NCI-H1092 (cell line): ENCODE measurements around the gene TRNP1.

Source experiments
- DNase-seq: peaks from one replicate; lab custom pipeline; 2025; lab: John Stamatoyannopoulos, UW

TRNP1 gene

DNA sequence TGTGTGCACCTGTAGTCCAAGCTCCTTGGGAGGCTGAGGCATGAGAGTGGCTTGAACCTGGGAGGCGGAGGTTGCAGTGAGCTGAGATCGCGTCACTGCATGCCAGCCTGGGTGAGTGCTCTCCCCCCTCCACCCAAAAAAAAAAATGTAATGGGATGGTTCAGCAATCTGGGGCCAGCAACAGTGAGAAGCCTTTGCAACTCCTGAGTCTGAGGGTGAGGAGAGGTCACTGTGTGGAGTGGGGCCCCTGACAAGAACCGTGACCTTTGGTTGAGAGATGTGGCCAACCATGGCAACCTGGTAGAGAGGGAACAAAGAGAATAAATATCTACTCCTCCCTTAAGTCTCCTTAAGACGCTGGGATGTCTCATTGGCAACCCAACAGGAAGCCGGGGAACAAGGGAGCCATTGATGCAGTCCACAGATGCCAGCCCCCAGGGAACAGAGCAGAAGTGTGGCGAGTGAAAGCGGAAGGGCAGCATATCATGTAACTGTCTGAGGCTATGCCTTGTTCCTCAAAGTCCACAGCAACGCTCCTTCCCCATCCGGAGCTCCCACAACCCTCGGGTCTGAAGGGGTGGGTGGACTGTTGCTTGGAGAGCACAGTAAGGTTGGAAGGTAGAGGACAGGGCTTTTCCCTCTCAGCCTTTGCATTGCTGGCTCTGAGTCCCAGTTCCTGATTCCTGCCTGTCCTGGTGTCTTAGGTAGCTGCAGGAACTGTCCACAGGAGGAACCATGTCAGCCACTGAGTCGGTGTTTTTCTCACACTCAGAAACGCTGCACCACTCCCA lies 8.3 kb downstream of the TRNP1 start:
- no peak for DNase-seq

DNA sequence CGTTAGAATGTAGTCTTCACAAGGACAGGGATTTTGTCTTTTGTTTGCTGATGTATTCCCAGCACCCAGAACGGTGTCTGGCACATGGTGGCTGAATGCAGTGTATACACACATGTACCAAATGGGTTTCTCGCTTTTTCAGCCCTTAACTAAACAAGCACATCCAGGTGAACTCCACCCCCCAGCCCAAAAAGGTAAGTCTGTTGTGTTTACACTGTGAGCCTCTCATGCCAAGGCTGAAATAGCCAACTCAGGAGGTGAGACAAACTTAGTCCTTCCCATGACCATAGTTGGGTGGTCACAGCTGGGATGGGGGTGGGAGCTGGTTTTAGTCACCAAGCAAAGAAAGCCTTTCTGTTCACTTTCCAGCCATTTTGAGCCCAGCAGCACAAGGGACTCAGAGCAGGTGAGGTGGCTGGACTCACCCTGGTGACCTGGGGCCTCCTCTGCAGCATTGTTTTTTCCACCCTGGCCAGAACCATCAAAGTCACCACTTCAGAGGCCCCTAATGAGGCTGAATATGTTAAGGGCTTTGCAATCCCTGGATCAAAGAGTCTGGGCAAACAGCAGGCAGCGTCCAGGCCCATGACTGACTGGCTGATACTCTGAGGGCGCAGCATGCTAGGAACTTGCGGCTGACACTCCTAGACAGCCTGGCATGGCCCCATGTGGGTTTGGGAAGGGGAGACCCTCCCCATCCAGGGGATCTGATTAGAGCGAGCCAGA lies 10.4 kb downstream of the TRNP1 start:
- no peak for DNase-seq

DNA sequence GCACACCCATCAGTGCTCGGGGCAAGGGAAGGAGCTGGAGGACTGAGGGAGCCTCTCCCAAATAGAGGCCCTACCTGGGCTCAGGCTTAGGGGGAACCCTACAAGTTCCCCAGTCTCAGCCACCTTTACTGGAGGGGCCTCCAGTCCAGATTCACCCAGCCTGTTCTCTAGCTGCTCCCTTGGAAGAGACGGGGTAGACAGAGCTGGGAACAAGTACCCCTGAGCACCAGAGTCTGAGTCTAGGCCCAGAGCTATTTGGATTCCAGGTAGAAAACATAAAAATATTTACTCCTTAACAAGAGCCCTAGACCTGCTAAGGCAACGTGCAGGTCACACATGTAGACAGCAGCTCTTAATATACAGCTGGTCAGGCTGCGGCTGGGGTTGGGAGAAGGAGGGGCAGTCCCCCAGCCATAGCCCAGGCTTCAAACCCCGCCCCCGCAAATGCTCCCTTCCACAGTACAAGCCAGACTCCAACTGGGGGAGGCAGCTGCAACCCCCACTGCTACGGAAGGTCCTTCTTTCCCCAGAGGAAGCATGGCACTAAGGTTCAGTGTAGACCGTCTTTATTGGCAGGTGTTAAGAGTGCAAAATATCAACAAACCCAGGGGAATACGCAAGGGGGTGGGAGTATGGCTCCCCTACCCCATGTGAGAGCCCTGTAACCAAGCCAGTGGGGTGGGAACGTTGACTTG lies 11.1 kb downstream of the TRNP1 start:
- no peak for DNase-seq

DNA sequence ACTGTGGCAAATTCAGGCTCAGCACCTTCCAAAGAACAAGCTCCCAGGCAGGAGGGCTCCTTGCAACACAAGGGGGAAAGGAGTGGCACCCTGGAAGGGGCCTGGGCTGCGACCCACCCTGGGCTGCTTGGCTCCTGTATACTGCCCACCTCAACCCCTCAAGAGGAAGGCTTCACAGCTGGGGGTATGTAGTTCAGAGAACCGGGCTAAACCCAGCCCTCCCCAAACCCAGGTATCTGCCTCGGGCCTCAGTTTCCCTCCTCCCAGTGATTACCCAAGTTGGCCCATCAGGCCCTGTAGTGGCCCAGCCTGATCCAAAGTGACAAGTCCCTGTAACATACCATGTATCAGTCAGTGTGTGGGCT lies 11.7 kb downstream of the TRNP1 start:
- no peak for DNase-seq

DNA sequence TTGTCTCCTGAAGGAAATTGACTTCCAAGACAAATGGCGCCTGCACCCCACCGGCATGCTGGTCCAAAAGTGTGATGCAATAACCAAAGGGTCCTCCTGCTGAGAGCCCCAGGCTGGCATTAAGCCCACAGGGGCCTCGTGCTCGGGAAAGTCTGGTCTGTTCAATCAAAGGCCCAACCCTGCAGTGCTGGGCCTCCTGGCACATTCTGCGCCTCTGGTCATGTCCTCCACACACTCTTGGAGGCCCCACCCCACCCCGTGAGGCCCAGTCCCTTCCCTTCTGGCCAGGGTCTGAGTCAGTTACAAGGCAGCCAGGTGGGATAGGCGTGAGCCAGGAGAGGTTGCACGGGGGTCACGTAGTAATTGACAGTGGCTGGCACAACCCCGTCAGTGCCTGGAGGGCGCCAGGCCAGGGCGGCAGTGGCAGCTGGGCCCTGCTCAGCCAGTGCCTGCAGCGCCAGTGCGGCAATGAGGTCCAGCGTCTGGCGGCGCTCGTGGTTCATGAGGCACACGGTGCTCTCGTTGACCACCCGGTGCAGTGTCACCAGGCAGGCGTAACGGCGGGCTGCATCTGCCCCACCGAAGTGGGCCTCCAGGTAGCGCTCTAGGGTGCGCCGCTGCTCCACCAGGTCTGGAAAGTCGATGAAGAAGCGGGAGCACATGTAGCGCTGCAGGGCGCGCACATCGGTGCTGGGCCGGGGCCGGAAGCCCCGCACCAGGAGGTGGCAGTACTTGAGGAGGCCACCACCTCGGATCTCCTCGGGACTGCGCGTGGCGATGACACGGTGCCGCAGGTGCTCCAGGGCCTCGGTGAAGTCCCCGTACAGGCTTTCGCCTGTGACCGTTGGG lies 12.4 kb downstream of the TRNP1 start:
- DNase-seq = no peak

DNA sequence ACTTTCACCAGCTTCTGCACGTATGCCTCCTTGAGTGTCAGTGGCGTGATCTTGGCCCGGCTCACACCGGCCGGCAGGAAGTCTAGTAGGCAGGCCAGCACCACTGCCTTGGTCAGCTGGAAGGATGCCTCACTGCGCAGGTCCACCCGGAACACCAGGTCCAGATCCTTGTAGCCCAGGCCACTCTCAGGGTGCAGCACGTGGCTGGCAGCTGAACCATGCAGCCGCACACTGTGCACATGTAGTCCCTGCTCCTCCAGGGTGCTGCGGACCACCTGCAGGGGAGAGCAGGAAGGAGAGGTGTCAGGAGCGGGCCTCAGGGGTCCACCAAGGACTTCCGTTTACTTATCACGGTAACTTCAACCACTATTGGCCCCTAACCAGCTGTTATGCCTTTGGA lies 13.2 kb downstream of the TRNP1 start:
- DNase-seq = no peak

DNA sequence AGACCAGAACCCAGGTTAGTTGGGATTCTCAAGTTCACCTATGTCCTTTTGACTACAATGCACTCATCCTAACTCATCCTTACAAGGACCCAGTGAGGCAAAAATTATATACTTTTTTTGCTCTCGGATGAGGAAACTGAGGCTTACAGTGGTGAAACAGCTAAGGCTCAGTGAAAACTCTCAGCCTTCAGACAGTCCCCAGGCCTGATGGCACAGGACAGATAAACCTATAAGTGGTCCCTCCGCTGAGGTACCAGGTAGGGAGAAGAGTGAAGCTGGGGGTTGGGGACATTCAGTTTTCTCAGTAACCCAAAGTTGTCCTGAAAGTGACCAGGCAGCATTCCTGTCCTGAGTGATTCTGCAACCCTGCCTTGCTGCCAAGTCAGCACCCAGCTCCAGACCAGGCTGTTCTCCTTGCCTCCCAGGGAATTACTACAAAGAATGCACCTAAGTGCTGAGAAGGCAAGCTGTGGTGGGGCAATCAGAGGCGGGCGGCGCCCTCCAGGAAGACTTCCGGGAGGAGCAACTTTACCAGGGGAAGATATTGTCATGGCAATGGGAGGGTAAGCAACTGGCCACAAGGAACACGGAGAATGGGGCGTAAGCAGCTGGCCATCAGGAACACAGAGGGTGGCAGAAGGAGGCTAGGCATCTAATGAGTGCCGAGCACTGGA lies 14.6 kb downstream of the TRNP1 start:
- DNase-seq = no peak

DNA sequence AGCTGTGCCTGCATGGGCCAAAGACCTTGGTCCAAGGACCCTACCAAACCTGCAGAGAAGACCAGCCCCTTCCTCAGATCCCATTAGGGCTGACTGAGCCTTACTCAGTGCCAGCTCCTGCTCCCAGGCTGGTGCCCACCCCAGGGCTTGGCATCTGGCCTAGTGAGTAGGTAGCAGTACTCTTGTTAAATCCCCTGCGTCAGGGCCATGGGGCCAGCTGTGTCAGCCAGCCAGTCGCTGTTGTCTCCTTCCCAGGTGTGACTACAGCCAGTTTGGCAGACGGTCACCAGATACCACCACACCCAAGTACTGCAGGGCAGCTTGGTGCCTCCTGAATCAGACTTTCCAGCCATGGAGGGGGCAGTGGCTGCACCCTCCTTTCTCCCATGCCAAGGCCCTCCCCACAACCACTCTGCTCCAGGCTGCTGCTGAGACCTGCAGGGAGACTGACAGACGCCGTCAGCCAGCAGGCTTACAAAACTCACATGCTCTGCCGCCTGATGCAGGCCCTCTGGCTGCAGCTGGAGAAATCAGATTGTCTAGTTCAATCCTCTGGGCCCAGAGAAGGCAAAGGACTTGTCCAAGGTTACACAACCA lies 16.2 kb downstream of the TRNP1 start:
- DNase-seq = no peak

DNA sequence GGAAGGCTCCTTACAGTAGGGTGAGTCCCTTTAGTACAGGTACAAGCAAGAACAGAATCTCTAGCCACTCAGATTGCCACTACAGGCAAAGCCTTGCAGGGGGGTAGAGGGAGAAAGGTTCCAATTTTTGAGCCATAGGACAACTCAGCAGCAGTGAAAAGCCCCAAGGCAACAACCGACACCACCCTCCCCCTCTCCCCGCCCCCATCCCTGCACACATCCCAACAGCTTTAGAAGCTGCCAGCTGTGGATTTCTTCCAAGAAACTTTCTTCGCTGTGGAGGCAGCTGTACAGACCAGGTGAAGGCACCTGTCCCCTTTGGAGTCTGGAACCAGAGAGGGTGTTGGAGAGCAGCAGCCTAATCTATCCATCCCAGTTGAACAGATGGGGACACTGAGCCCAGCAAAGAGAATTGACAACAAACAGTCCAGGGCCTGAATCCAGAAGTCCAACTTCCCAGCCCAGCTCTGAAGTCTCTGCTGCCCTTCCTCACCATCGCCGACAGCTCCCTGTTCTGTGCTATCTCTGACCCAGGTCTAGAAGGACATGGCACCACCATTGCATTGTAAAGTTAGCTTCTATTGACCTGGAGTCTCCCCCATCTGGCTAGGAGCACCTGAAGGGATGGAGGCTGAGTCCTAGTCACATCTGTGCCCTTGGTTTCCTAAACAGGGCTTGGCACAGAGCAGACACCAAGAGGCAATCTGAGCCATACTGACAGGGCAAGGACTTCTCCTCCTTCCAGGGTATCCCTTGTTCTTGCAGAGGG lies 16.9 kb downstream of the TRNP1 start:
- DNase-seq = no peak

DNA sequence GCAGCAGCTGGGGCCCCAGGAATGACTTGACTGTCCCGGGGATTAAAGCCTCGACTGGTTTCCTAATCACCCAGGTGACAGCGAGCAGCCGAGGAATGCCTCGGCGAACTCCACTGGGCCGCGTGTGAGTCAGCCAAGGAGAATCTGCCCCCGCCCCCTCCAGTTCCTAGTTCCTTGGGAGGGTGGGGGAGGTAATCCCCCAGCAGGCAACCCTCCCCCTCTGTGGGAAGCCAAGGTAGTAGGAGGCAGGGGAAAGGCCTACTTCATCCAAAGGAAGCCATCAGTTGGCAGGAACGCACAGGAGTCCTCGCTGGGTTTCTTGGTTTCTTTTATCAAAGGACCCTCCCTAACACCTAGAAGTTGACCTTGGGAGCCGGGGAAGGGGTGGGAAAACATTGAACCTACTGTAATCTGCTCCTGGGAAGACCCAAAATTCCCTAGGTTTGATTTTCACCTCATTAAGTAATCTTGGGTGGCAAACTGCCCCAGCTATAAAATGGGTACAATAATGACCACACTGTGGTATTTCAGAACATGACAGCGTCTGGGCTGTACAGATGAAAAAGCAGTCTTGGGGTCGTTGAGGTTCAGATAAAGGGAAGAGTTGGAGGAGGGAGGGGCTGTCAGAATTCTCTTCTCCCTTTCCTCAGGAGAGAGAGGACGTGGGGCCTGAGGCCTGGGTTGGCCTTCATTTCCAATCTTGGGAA lies 17.7 kb downstream of the TRNP1 start:
- DNase-seq = no peak

DNA sequence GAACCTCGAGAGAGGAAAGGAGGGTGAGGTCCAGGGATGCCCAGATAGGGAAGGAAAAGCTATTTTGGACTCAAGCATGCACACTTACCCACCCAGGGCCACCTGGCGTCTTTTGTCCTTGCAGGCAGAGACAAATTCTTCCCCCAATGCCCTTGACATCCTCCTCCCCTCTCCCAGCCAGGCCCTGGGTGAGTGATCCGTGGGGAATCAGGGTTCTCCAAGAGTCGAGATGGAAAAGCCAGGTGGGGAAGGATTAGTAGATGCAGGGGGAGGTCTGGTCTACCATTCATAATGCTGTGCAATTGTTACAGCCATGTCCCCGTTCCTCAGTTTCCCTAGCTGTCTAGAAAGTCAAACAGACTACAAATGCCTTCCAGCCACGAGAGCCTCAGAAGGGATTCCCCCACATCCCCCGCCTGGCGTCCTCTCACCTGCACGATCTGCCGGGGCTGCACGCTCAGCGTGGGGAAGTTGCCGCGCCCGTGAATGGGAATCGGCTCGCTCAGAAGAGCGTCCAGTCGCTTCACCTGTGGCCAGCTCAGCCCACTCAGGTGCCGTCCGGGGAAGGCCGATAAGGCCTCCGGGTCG lies 18.6 kb downstream of the TRNP1 start:
- no peak for DNase-seq

DNA sequence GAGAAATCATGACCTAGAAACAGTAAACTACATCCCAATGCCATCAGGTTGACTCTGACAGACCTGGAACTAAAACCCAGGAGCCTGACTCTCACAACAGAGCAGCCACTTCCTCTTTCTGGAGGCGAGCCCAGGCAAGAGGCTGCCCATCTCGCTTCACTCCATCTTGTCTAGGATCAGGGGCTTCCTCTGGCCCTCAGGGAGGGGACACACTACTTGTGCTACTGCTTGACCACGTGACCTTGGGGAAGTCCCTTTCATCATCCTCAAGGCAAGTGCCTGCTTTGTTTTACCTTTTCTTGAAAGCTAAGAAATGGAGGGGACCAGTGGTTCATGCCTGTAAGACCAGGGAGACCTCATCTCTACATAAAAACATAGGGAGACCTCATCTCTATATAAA lies 21.8 kb downstream of the TRNP1 start:
- DNase-seq = no peak

DNA sequence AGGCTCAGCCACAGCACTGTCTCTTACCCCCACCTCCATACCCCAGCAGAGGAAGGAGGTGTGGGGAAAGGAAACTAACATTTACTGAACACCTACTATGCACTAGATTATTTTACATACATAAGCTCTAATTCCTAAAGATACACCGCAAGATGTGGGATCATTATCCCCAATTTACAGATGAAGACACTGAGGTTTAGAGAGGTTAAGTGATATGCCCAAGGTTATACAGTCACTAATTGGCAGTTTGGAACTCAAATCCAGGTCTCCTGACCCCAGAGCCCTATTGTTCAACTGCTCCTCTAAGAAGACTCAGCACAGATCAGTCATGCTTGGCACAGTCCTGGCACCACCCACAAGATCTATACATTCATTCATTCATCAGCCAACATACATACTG lies 22.9 kb downstream of the TRNP1 start:
- no peak for DNase-seq

DNA sequence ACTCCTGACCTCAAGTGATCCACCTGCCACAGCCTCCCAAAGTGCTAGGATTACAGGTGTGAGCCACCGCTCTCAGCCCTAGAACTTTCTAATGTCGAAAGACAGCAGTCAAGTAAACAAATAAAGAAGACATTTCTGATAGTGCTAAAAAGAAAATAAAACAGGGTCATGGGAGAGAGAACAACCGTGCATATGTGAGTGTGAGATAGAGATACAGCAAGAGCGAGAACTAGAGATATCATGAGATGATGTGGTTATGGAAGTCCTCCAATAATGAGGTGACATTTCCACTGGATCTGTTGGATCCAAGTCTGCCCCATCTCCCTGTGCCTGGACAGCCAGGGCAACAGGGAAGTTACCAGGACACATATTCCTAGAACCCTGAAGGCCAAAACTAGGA lies 23.7 kb downstream of the TRNP1 start:
- DNase-seq = no peak

DNA sequence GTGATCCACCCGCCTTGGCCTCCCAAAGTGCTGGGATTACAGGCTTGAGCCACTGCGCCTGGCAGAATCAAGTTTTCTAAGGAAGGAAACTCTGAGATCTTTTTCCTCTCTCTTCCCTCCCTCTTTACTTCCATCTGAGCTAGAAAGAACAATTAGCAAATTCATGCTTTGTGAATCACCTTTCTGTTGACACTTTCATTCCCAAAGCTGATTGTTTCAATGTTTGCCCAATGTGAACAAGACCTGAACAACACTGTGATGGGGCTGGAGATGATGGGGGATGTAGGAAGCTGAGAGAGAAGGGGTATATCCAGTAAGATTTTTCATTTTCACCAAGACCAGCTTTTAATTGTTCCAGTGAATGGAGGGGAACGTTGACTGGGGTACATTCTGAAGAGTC lies 24.8 kb downstream of the TRNP1 start:
- no peak for DNase-seq

DNA sequence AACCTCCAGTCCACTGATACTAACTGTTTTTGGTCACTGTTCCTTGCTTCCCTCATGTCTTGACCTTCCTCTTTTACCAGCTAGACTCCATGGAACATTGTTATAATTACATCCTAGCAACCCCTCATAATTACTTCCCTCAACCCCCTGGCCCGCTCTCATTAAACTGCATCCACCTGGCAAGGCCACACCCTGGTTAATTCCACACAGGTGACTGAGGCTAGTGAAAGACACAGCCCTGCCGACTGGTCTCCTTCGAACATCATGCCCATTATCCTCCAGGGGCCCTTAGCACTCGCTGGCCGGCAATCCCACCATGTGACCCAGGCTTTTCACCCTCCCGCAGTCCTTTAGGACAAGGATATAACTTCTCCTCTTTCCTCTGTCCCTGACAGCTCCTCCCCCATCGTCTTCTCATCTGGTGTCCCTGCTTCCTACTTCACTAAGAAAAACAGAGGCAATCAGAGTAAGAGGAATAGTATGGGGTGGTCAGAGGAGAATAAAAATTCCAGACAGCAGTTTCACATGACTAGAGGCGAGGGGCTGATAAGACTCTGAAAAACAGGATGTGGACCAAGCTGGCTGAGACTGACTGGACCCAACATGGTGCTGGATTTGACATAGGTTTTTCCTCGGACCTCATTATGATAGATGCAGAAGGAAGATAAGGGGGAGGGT lies 28.0 kb downstream of the TRNP1 start:
- DNase-seq = no peak

DNA sequence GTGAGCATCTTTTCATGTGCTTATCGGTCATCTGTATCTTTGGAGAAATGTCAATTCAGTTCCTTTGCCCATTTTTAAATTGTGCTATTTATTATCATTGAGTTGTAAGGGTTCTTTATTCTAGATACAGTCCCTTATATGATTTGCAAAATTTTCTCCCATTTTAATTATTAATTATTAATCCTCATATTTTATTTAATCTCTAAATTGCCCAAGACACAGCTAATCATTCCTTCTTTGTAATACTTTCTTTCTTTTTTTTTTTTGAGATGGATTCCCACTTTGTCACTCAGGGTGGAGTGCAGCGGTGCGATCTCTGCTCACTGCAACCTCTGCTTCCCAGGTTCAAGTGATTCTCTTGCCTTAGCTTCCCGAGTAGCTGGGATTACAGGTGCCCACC lies 32.2 kb downstream of the TRNP1 start:
- no peak for DNase-seq

DNA sequence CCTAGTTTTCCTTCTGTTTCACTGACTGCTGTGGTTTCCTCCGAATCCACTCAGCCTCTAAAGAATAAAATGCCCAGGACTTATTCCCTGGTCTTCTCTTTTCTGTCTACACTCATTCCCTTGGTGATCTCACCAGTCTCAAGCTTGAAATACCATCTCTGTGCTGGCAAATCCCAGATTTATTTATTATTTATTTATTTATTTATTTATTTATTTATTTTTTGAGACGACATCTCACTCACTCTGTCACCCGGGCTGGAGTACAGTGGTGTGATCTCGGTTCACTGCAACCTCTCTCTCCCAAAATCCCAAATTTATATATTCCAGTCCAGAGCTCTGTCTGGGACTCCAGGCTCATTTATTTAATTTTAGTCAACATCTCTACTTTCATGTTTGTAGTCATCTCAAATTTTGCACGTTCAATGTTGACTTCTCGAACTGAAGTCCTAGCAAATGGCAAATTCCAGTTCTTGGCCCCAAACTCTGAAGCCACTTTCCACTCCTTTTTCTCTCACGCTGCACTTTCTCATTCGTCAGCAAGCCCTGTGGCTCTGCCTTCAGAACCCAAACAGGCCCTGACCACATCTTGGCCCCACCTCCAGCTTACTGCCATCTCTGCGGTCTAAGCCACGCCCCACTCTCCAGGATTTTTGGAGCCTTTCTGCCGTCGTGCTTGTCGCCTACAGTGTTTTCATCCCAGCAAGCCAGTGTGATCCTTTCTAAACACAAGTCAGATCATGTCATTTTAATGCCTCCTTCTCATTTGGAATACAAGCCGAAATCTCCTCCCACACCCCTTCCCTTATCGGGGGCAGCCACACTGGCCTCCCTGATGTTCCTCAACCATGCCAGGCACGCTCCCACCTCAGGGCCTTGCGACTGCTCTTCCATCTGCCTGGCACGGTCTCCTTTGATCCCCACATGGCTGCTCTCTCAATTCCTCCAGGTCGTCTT lies 33.4 kb downstream of the TRNP1 start:
- DNase-seq = no peak
